Fibroblast of lung (primary cell): ENCODE results near the gene DDX10. TPM values are rescaled to one million over a fixed set of nuclear protein-coding genes. Genes with fewer than 3 reads are reported as not detected.

ENCODE experiments used
- DNase-seq, 2 donors: peaks; one replicate each; pipeline versions ENCODE4 v3.0.0 to v3.0.0-alpha.2; 2010; ENCODE audit warnings: low read depth in 2 of 2
- H2AFZ ChIP-seq: 2 replicates; pipeline ENCODE4 v1.5.1; 2012; ENCODE audit warnings: low read length, control low read depth, inconsistent platforms
- H3K27ac ChIP-seq: 2 replicates; pipeline ENCODE4 v1.5.1; 2011; ENCODE audit warnings: low read length, control low read depth; ENCODE audit not compliant: insufficient read depth
- H3K27me3 ChIP-seq: 2 replicates; pipeline ENCODE4 v1.5.1; 2011; ENCODE audit warnings: mild to moderate bottlenecking, low read length; ENCODE audit not compliant: control insufficient read depth, insufficient read depth
- H3K36me3 ChIP-seq: 2 replicates; pipeline ENCODE4 v1.5.1; 2011; ENCODE audit warnings: low read length; ENCODE audit not compliant: control insufficient read depth, insufficient read depth
- H3K4me1 ChIP-seq: 2 replicates; pipeline ENCODE4 v1.5.1; 2011; ENCODE audit warnings: low read length; ENCODE audit not compliant: control insufficient read depth, insufficient read depth; ENCODE audit errors: extremely low read depth
- H3K4me2 ChIP-seq: 2 replicates; pipeline ENCODE4 v1.5.1; 2011; ENCODE audit warnings: low read length, control low read depth; ENCODE audit not compliant: insufficient read depth; ENCODE audit errors: extremely low read depth
- H3K4me3 ChIP-seq, 4 experiments: fragments of 200-600 bp in 1 of 4; sonication (generic) in 1 of 4; replicated peaks in 1 of 4; 2 replicates each; pipeline ENCODE4 v1.5.1; 2011 to 2016; ENCODE audit warnings: low read length in 4 of 4, low read depth in 3 of 4, mild to moderate bottlenecking in 3 of 4, control low read depth in 2 of 4, inconsistent platforms in 1 of 4, mixed read lengths in 1 of 4; ENCODE audit not compliant: insufficient read depth in 1 of 4; ENCODE audit errors: control extremely low read depth in 1 of 4
- H3K79me2 ChIP-seq: 2 replicates; pipeline ENCODE4 v1.5.1; 2012; ENCODE audit warnings: mild to moderate bottlenecking, low read length, inconsistent platforms; ENCODE audit not compliant: control insufficient read depth, insufficient read depth
- H3K9ac ChIP-seq: 2 replicates; pipeline ENCODE4 v1.5.1; 2011; ENCODE audit warnings: mild to moderate bottlenecking, low read length, control low read depth; ENCODE audit not compliant: insufficient read depth
- H3K9me3 ChIP-seq: 2 replicates; pipeline ENCODE4 v1.5.1; 2012; ENCODE audit warnings: low read depth, low read length; ENCODE audit not compliant: control insufficient read depth, insufficient read depth
- H4K20me1 ChIP-seq: 2 replicates; pipeline ENCODE4 v1.5.1; 2011; ENCODE audit warnings: low read length; ENCODE audit not compliant: control insufficient read depth, insufficient read depth; ENCODE audit errors: extremely low read depth
- CTCF ChIP-seq, 2 donors: IDR thresholded peaks in 1 of 2; conservative IDR thresholded peaks in 1 of 2; 1 replicate in 1 of 2; 2 replicates in 1 of 2; pipeline ENCODE4 v1.5.1; 2011 to 2012; ENCODE audit warnings: low read length in 2 of 2, control low read depth in 1 of 2, inconsistent platforms in 1 of 2, low read depth in 1 of 2, mild to moderate bottlenecking in 1 of 2
- EZH2 ChIP-seq: IDR thresholded peaks from 2 replicates; pipeline ENCODE4 v1.5.1; 2012; ENCODE audit warnings: low read length, control low read depth, mild to moderate bottlenecking; ENCODE audit errors: missing control alignments
- polyA plus RNA-seq, 2 donors: library from polyadenylated mRNA; depleted of rRNA in 1 of 2; stranded (reverse) in 1 of 2; unstranded in 1 of 2; fragments of >200 nt; gene quantifications; 2 replicates each; pipeline ENCODE4 v1.2.1, GENCODE V29; 2011 to 2012; ENCODE audit warnings: missing spikeins in 1 of 2
- total RNA-seq: library from RNA; depleted of rRNA; stranded (reverse); fragments of >200 nt; gene quantifications from 2 replicates; pipeline ENCODE4 v1.2.1, GENCODE V29; 2014

Gene DDX10
- total and polyA plus RNA-seq, 2 donors (not counting 1 experiment from before 2014, with no cell fraction given), result 18.5 to 20.7 TPM

- H3K9ac ChIP-seq, result no peak overlapping the region
- H3K4me3 ChIP-seq, result no peak overlapping the region
- H3K27ac ChIP-seq, result no peak overlapping the region
- no peak overlapping the region for H2AFZ ChIP-seq
- DNase-seq, result no peak
- H3K27me3 ChIP-seq, result no peaks in the 10 kb centered on the region
- no peak overlapping the region for H3K4me2 ChIP-seq
- no peaks in the 10 kb centered on the region for H4K20me1 ChIP-seq
- TF ChIP-seq CTCF (conservative IDR thresholded peaks at IDR 0.05 in 1 of 2, IDR thresholded peaks at IDR 0.05 in 1 of 2; ENCODE audit: low read depth in 1 of 2, low read length in 2 of 2) (no peak), EZH2 (no peak)
- H3K9me3 ChIP-seq, result no peaks in the 10 kb centered on the region
- no peaks in the 10 kb centered on the region for H3K79me2 ChIP-seq
- no peaks in the 10 kb centered on the region for H3K4me1 ChIP-seq
- no peaks in the 10 kb centered on the region for H3K36me3 ChIP-seq
These were observed 18.9 kb upstream of the DDX10 start for GRCh38 chr11:108645970-108646369.

- TF ChIP-seq EZH2, result no peak
- no peak for TF ChIP-seq CTCF (conservative IDR thresholded peaks at IDR 0.05 in 1 of 2, IDR thresholded peaks at IDR 0.05 in 1 of 2; ENCODE audit: low read depth in 1 of 2, low read length in 2 of 2)
- Histone ChIP-seq H3K4me1 (no peaks in the 10 kb centered on the region), H3K79me2 (no peaks in the 10 kb centered on the region), H3K9ac (no peak overlapping the region), H3K4me3 (no peak overlapping the region), H3K36me3 (no peaks in the 10 kb centered on the region), H3K9me3 (no peaks in the 10 kb centered on the region), H3K27me3 (no peaks in the 10 kb centered on the region), H4K20me1 (no peaks in the 10 kb centered on the region), H3K27ac (no peak overlapping the region), H2AFZ (peak overlapping the region; percentile 47), H3K4me2 (no peak overlapping the region)
- no peak for DNase-seq
These were observed 17.5 kb upstream of the DDX10 start for GRCh38 chr11:108647387-108647700.

- H3K36me3 ChIP-seq, result no peaks in the 10 kb centered on the region
- no peaks in the 10 kb centered on the region for H4K20me1 ChIP-seq
- no peak overlapping the region for H3K9ac ChIP-seq
- DNase-seq, result peak; percentile 75 to 88
- H2AFZ ChIP-seq, result peak overlapping the region; percentile 47
- no peak overlapping the region for H3K4me3 ChIP-seq
- no peaks in the 10 kb centered on the region for H3K79me2 ChIP-seq
- no peaks in the 10 kb centered on the region for H3K27me3 ChIP-seq
- no peak overlapping the region for H3K27ac ChIP-seq
- no peaks in the 10 kb centered on the region for H3K9me3 ChIP-seq
- H3K4me2 ChIP-seq, result no peak overlapping the region
- H3K4me1 ChIP-seq, result no peaks in the 10 kb centered on the region
- TF ChIP-seq CTCF (conservative IDR thresholded peaks at IDR 0.05 in 1 of 2, IDR thresholded peaks at IDR 0.05 in 1 of 2; ENCODE audit: low read depth in 1 of 2, low read length in 2 of 2), result peak; percentile 95 to 98
- TF ChIP-seq EZH2, result no peak
These were observed 17.0 kb upstream of the DDX10 start for GRCh38 chr11:108647701-108648527.
